Liver (tissue), 9 donors: ENCODE results near the gene CAMKV. TPM values are rescaled to one million over a fixed set of nuclear protein-coding genes. Genes with fewer than 3 reads are reported as not detected.

Experiments
- DNase-seq: peaks from one replicate; pipeline ENCODE4 v3.0.0-alpha.2; 2017; ENCODE audit warnings: low spot score
- H3K27ac ChIP-seq, 2 donors: one replicate each; pipeline ENCODE4 v1.7.0; 2013; ENCODE audit warnings: inconsistent platforms in 2 of 2, low read length in 2 of 2, control low read depth in 1 of 2, low read depth in 1 of 2, mild to moderate bottlenecking in 1 of 2
- H3K27me3 ChIP-seq, 4 donors: one replicate each; pipeline versions ENCODE4 v1.6.1 to v1.7.0; 2013; ENCODE audit warnings: low read length in 3 of 4, inconsistent platforms in 1 of 4, mild to moderate bottlenecking in 1 of 4, moderate library complexity in 1 of 4; ENCODE audit not compliant: control insufficient read depth in 4 of 4, insufficient read depth in 4 of 4
- H3K36me3 ChIP-seq, 4 donors: one replicate each; pipeline versions ENCODE4 v1.6.1 to v1.7.0; 2013; ENCODE audit warnings: low read length in 3 of 4, mild to moderate bottlenecking in 3 of 4, low read depth in 1 of 4, moderate library complexity in 1 of 4; ENCODE audit not compliant: control insufficient read depth in 4 of 4, insufficient read depth in 3 of 4
- H3K4me1 ChIP-seq, 4 donors: one replicate each; pipeline versions ENCODE4 v1.6.1 to v1.7.0; 2013; ENCODE audit warnings: low read length in 3 of 4, mild to moderate bottlenecking in 3 of 4, moderate library complexity in 1 of 4; ENCODE audit not compliant: control insufficient read depth in 4 of 4, insufficient read depth in 4 of 4
- H3K4me3 ChIP-seq, 3 donors: one replicate each; pipeline versions ENCODE4 v1.6.1 to v1.7.0; 2013; ENCODE audit warnings: low read length in 3 of 3, control low read depth in 1 of 3, low read depth in 1 of 3, mild to moderate bottlenecking in 1 of 3
- H3K9ac ChIP-seq, 2 donors: one replicate each; pipeline ENCODE4 v1.7.0; 2013; ENCODE audit warnings: low read length in 2 of 2, mild to moderate bottlenecking in 2 of 2, moderate library complexity in 2 of 2, control low read depth in 1 of 2, low read depth in 1 of 2
- H3K9me3 ChIP-seq, 4 donors: one replicate each; pipeline versions ENCODE4 v1.6.1 to v1.7.0; 2013; ENCODE audit warnings: low read length in 3 of 4; ENCODE audit not compliant: control insufficient read depth in 4 of 4
- CTCF ChIP-seq: fragments of 150-350 bp; IDR thresholded peaks from 2 replicates; pipeline ENCODE4 v1.5.1; 2017; ENCODE audit warnings: improper control_type of control experiment, low read depth, low read length; ENCODE audit not compliant: missing input control
- FOXA2 ChIP-seq: IDR thresholded peaks from 2 replicates; pipeline ENCODE4 v1.6.1; 2016; ENCODE audit warnings: antibody characterized with exemption
- GABPA ChIP-seq, 2 donors: IDR thresholded peaks in 1 of 2; conservative IDR thresholded peaks in 1 of 2; 2 replicates each; pipeline ENCODE4 v1.6.1; 2016; ENCODE audit warnings: antibody characterized with exemption in 2 of 2, mild to moderate bottlenecking in 1 of 2, moderate library complexity in 1 of 2
- HNF4A ChIP-seq, 2 donors: conservative IDR thresholded peaks; 2 replicates each; pipeline ENCODE4 v1.6.1; 2016; ENCODE audit warnings: antibody characterized with exemption in 2 of 2, mild to moderate bottlenecking in 2 of 2
- NR2F2 ChIP-seq: IDR thresholded peaks from 2 replicates; pipeline ENCODE4 v1.6.1; 2016; ENCODE audit warnings: antibody characterized with exemption
- RAD21 ChIP-seq, 2 donors: IDR thresholded peaks; 2 replicates each; pipeline ENCODE4 v1.6.1; 2016; ENCODE audit warnings: antibody characterized with exemption in 2 of 2, mild to moderate bottlenecking in 2 of 2
- REST ChIP-seq: IDR thresholded peaks from 2 replicates; pipeline ENCODE4 v1.6.1; 2016; ENCODE audit warnings: antibody characterized with exemption, mild to moderate bottlenecking
- RXRA ChIP-seq, 2 donors: IDR thresholded peaks; 2 replicates each; pipeline ENCODE4 v1.6.1; 2017 to 2018; ENCODE audit warnings: antibody characterized with exemption in 2 of 2, mild to moderate bottlenecking in 1 of 2
- SP1 ChIP-seq: IDR thresholded peaks from 2 replicates; pipeline ENCODE4 v1.6.1; 2018; ENCODE audit warnings: antibody characterized with exemption, mild to moderate bottlenecking
- TAF1 ChIP-seq: conservative IDR thresholded peaks from 2 replicates; pipeline ENCODE4 v1.6.1; 2016; ENCODE audit warnings: antibody characterized with exemption, mild to moderate bottlenecking
- YY1 ChIP-seq: IDR thresholded peaks from 2 replicates; pipeline ENCODE4 v1.6.1; 2016; ENCODE audit warnings: antibody characterized with exemption, mild to moderate bottlenecking
- ZBTB33 ChIP-seq: IDR thresholded peaks from 2 replicates; pipeline ENCODE4 v1.6.1; 2016; ENCODE audit warnings: antibody characterized with exemption
- WGBS: extraction: QIAGEN DNeasy Blood & Tissue Kit; methylation state at CpG from one replicate; pipeline ENCODE4 v1.1.7; 2013; 5-methylcytosine and 5-hydroxymethylcytosine counted together
- polyA plus RNA-seq, 2 donors: library from polyadenylated mRNA; stranded (reverse) in 1 of 2; unstranded in 1 of 2; fragments of 200-250 nt in 1 of 2; fragments of >200 nt in 1 of 2; fragmentation: Nextera tagmentation in 1 of 2; extraction: Ambion mirVana in 1 of 2; gene quantifications; one replicate each; pipeline versions ENCODE4 v1.2.1 to v1.2.3, GENCODE V29; 2013 to 2015
- total RNA-seq, 2 donors: library from RNA; depleted of rRNA; stranded (reverse); fragments of >200 nt; gene quantifications; one replicate each; pipeline ENCODE4 v1.2.3, GENCODE V29; 2014
- donor health status: healthy.
- donor health status: healthy.
- donor health status: healthy.
- donor health status: healthy.
- donor health status: healthy.

CAMKV gene
- total and polyA plus RNA-seq, 4 donors, result not detected

- no peaks in the 10 kb centered on the region for H3K36me3 ChIP-seq
- H3K9ac ChIP-seq, result no peak overlapping the region
- DNase-seq, result no peak
- TF ChIP-seq NR2F2 (no peak), CTCF (no peak), ZBTB33 (no peak), SP1 (no peak), REST (no peak), RAD21 (IDR thresholded peaks at IDR 0.05) (no peak), GABPA (IDR thresholded peaks at IDR 0.05 in 1 of 2, conservative IDR thresholded peaks at IDR 0.05 in 1 of 2) (no peak), RXRA (IDR thresholded peaks at IDR 0.05) (no peak), TAF1 (no peak), YY1 (no peak), FOXA2 (no peak), HNF4A (conservative IDR thresholded peaks at IDR 0.05) (no peak)
- H3K9me3 ChIP-seq, result no peaks in the 10 kb centered on the region
- H3K27ac ChIP-seq, result no peak overlapping the region
- H3K27me3 ChIP-seq, result no peaks in the 10 kb centered on the region
- 65% methylated on average over 11 of the region's 11 CpGs for WGBS
- peaks cover 4 to 14% (median 6%) of the 10 kb centered on the region in 4 donors for H3K4me1 ChIP-seq
- H3K4me3 ChIP-seq, result no peak overlapping the region
Measured at GRCh38 chr3:49901366-49902339, 31.9 kb upstream of the CAMKV start.

- Histone ChIP-seq H3K9ac (no peak overlapping the region), H3K9me3 (no peaks in the 10 kb centered on the region), H3K36me3 (no peaks in the 10 kb centered on the region), H3K27ac (no peak overlapping the region), H3K4me1 (peaks cover 0 to 7% (median 4%) of the 10 kb centered on the region in 4 donors), H3K4me3 (no peak overlapping the region), H3K27me3 (no peaks in the 10 kb centered on the region)
- DNase-seq, result no peak
- WGBS, result 65% methylated on average over 8 of the region's 8 CpGs
- TF ChIP-seq REST (no peak), RAD21 (IDR thresholded peaks at IDR 0.05) (peak in 1 of 2 donors; percentile 54), HNF4A (conservative IDR thresholded peaks at IDR 0.05) (peak in 1 of 2 donors; percentile 5)
Measured at GRCh38 chr3:49900491-49901153, 30.9 kb upstream of the CAMKV start.
